Testis (tissue), 3 donors: ENCODE results near the gene ABHD17A. TPM values are rescaled to one million over a fixed set of nuclear protein-coding genes. Genes with fewer than 3 reads are reported as not detected.
"Not testable (repeated sequence)": the region's sequence is repeated elsewhere in the genome, so short reads cannot be mapped to it uniquely, and the experiment has no call there.

Source experiments
- DNase-seq: peaks from one replicate; pipeline ENCODE4 v3.0.0-alpha.2; 2019
- H3K27ac ChIP-seq, 2 donors: fragments of 200-600 bp; sonication (generic); one replicate each; pipeline ENCODE4 v1.5.1; 2019
- H3K27me3 ChIP-seq: fragments of 200-600 bp; sonication (generic); one replicate; pipeline ENCODE4 v1.5.1; 2019
- H3K36me3 ChIP-seq: fragments of 200-600 bp; sonication (generic); one replicate; pipeline ENCODE4 v1.5.1; 2017; ENCODE audit warnings: low read depth; ENCODE audit errors: missing control alignments
- H3K4me1 ChIP-seq: fragments of 200-600 bp; sonication (generic); one replicate; pipeline ENCODE4 v1.5.1; 2019
- H3K4me3 ChIP-seq, 2 donors: fragments of 200-600 bp; sonication (generic); one replicate each; pipeline ENCODE4 v1.5.1; 2017 to 2019
- H3K9me3 ChIP-seq: fragments of 200-600 bp; sonication (generic); one replicate; pipeline ENCODE4 v1.5.1; 2017
- POLR2A ChIP-seq: fragments of 450-650 bp; IDR thresholded peaks from one replicate; pipeline ENCODE4 v1.6.1; 2017; ENCODE audit warnings: antibody characterized with exemption, mild to moderate bottlenecking, moderate library complexity
- WGBS, 2 donors: methylation state at CpG; one replicate each; pipeline ENCODE4 v1.1.5; 2018; 5-methylcytosine and 5-hydroxymethylcytosine counted together
- intact Hi-C: fragments of 100-400 bp; cut with DNase I; formaldehyde crosslinking; loops from one replicate; pipeline ENCODE4 v1.15.1; 2023; ENCODE audit warnings: low total_unique reads
- polyA plus RNA-seq: library from polyadenylated mRNA; stranded (reverse); fragments of 350-450 nt; fragmentation: Illumina TruSeq; extraction: RNeasy Lipid Tissue Mini Kit (QIAGEN cat#74804); gene quantifications from one replicate; pipeline ENCODE4 v1.2.3, GENCODE V29; 2014; ENCODE audit warnings: low read depth, low replicate concordance; ENCODE audit not compliant: insufficient read depth
- total RNA-seq, 2 donors: library from RNA; depleted of rRNA; stranded (reverse); fragments of >200 nt; gene quantifications; one replicate each; pipeline ENCODE4 v1.2.3, GENCODE V29; 2016
- TF ChIP-seq, protein P1 (sequence below), 3 experiments: fragments of 450-650 bp in 2 of 3; fragments of 200-600 bp in 1 of 3; sonication (generic) in 1 of 3; IDR thresholded peaks; one replicate each; pipeline ENCODE4 v1.5.1; 2016 to 2019; ENCODE audit warnings: antibody characterized with exemption in 3 of 3, mild to moderate bottlenecking in 2 of 3, moderate library complexity in 1 of 3

The ABHD17A gene
- total and polyA plus RNA-seq, 3 donors from 2014 or later: 51.1 to 140 (median 127) TPM

DNA sequence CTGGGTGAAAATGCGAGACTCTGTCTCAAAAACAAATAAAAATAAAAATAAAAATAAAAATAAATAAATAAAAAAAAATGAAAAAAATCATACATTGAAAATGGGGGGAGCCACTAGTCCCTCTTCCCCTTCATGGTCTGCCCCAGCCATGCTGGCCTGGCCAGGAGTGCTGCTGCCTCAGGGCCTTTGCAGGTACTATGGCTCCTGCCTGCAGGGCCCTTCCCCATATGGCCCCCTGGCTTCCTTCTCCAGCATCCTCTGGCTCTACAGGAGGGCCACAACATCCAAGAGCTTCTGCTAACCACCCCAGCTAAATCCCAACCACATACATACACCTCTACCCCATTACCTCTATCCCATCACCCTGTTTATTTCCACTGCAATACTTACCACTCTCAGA, 4.6 kb upstream of the ABHD17A start:
- Histone ChIP-seq H3K4me1 (peaks cover 12% of the 10 kb centered on the region), H3K27me3 (no peaks in the 10 kb centered on the region), H3K36me3 (no peaks in the 10 kb centered on the region), H3K9me3 (no peaks in the 10 kb centered on the region), H3K4me3 (no peak overlapping the region), H3K27ac (no peak overlapping the region)
- WGBS, 2 donors: 92% methylated on average over 1 of the region's 1 CpG
- intact Hi-C loops: no loop called here
- DNase-seq: no peak
- TF ChIP-seq, protein P1, sequence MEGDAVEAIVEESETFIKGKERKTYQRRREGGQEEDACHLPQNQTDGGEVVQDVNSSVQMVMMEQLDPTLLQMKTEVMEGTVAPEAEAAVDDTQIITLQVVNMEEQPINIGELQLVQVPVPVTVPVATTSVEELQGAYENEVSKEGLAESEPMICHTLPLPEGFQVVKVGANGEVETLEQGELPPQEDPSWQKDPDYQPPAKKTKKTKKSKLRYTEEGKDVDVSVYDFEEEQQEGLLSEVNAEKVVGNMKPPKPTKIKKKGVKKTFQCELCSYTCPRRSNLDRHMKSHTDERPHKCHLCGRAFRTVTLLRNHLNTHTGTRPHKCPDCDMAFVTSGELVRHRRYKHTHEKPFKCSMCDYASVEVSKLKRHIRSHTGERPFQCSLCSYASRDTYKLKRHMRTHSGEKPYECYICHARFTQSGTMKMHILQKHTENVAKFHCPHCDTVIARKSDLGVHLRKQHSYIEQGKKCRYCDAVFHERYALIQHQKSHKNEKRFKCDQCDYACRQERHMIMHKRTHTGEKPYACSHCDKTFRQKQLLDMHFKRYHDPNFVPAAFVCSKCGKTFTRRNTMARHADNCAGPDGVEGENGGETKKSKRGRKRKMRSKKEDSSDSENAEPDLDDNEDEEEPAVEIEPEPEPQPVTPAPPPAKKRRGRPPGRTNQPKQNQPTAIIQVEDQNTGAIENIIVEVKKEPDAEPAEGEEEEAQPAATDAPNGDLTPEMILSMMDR (IDR thresholded peaks at IDR 0.05): no peak
- no peak for TF ChIP-seq POLR2A

DNA sequence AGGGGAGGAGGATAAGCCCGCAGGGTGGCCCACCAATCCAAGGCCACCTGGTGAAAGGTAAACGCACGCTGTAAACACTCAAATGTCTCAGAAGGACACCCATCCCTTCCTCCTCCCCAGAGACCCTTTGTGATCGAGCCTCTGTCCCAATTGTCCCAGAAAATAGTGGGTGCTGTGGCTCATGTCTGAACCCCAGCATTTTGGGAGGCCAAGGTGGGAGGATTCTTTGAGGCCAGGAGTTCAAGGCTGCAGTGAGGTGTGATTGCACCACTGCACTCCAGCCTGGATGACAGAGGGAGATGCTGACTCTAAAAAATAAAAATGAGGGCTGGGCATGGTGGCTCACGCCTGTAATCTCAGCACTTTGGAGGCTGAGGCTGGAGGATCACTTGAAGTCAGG, 3.1 kb upstream of the ABHD17A start:
- WGBS, 2 donors: 77 to 83% methylated on average over 5 of the region's 5 CpGs
- Histone ChIP-seq H3K4me3 (no peak overlapping the region), H3K9me3 (no peaks in the 10 kb centered on the region), H3K27ac (peak overlapping the region in 1 of 2 donors; percentile 78), H3K4me1 (peaks cover 24% of the 10 kb centered on the region), H3K27me3 (no peaks in the 10 kb centered on the region), H3K36me3 (no peaks in the 10 kb centered on the region)
- no peak for DNase-seq
- intact Hi-C loops: no loop called here
- TF ChIP-seq, protein P1 (IDR thresholded peaks at IDR 0.05): no peak
- no peak for TF ChIP-seq POLR2A

DNA sequence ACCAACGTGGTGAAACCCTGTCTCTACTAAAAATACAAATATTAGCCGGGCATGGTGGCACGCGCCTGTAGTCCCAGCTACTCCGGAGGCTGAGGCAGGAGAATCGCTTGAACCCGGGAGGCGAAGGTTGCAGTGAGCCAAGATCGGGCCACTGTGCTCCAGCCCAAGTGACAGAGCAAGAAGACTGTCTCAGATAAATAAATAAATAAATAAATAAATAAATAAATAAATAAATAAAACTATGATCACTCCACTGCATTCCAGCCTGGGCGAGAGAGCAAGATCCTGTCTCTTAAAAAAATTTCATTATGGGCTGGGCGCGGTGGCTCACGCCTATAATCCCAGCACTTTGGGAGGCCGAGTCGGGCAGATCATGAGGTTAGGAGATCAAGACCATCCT, 1.1 kb upstream of the ABHD17A start:
- H3K4me3 ChIP-seq, H3K27me3 ChIP-seq, H3K36me3 ChIP-seq, intact Hi-C loops, H3K9me3 ChIP-seq, DNase-seq: not testable (repeated sequence)
- WGBS, 2 donors: 94% methylated on average over 15 of the region's 15 CpGs
- Histone ChIP-seq H3K4me1 (peaks cover 36% of the 10 kb centered on the region), H3K27ac (peak overlapping the region in 1 of 2 donors; percentile 78)

DNA sequence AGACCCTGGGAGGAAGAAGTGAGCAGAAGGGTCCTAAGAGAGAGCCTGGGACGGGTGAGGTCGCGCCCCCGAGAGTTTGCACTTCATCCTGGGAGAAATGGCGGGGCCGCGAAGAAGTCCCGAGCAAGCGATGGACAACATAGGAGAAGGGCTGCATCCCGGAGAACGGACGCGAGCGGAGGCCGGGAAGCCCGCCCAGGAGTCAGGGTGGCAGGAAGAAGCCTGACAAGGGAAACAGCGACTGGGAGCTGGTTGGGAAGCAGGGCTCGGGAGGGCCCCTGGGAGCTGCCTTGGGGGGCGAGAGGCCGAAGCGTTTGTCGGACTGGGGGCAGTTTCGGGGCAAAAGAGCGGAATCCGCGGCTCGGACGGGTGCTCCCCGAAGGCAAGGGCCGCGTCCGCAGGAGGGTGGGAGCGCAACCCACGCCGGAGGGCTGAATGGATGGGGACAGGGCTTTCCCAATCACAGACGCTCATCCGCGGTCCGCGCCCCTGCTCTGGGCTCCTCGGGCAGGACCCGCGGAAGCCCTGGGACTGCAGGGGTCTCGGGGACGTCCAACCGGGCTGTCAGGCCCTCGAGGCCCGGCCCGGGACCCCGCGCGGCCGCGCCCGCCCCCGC, 469 bp downstream of the ABHD17A start:
- WGBS, 2 donors: 0 to 1% methylated on average over 21 to 56 of the region's 56 CpGs
- Histone ChIP-seq H3K27me3 (no peaks in the 10 kb centered on the region), H3K9me3 (no peaks in the 10 kb centered on the region), H3K36me3 (no peaks in the 10 kb centered on the region), H3K27ac (peak overlapping the region; percentile 27 to 85), H3K4me1 (peaks cover 36% of the 10 kb centered on the region), H3K4me3 (peak overlapping the region; percentile 89)
- TF ChIP-seq, protein P1 (IDR thresholded peaks at IDR 0.05): no peak
- no peak for TF ChIP-seq POLR2A
- DNase-seq: no peak
- intact Hi-C loops: no loop called here

- peaks cover 36% of the 10 kb centered on the region for H3K4me1 ChIP-seq
- H3K4me3 ChIP-seq: peak overlapping the region; percentile 89
- TF ChIP-seq, protein P1 (IDR thresholded peaks at IDR 0.05): no peak
- TF ChIP-seq POLR2A: no peak
- peak overlapping the region; percentile 27 to 85 for H3K27ac ChIP-seq
- intact Hi-C loops: no loop called here
- DNase-seq: no peak
- H3K27me3 ChIP-seq: no peaks in the 10 kb centered on the region
- 3 to 7% methylated on average over 6 to 11 of the region's 11 CpGs for WGBS, 2 donors
- no peaks in the 10 kb centered on the region for H3K9me3 ChIP-seq
- H3K36me3 ChIP-seq: no peaks in the 10 kb centered on the region
Observed at GRCh38 chr19:1884291-1884718, 991 bp downstream of the ABHD17A start.
